Spleen (tissue), 11 donors: ENCODE measurements around the gene PLXND1. TPM values are rescaled to one million over a fixed set of nuclear protein-coding genes. Genes with fewer than 3 reads are reported as not detected.

Experiments
- DNase-seq: peaks from one replicate; pipeline ENCODE4 v3.0.0-alpha.2; 2020
- H3K27ac ChIP-seq, 8 donors: fragments of 200-600 bp; sonication (generic) in 7 of 8; 1 replicate in 4 of 8; 2 replicates in 4 of 8; pipeline versions ENCODE4 v1.5.0 to v1.8.0; 2016 to 2021; ENCODE audit warnings: inconsistent platforms in 4 of 8, mild to moderate bottlenecking in 4 of 8, moderate library complexity in 1 of 8
- H3K27me3 ChIP-seq, 7 donors: fragments of 200-600 bp; sonication (generic) in 6 of 7; replicated peaks in 1 of 7; 1 replicate in 4 of 7; 2 replicates in 3 of 7; pipeline versions ENCODE4 v1.5.0 to v1.8.0; 2016 to 2021; ENCODE audit warnings: inconsistent platforms in 3 of 7, mild to moderate bottlenecking in 1 of 7
- H3K36me3 ChIP-seq, 6 donors: fragments of 200-600 bp; sonication (generic) in 5 of 6; 1 replicate in 4 of 6; 2 replicates in 2 of 6; pipeline versions ENCODE4 v1.5.0 to v1.8.0; 2016 to 2021; ENCODE audit warnings: inconsistent platforms in 2 of 6
- H3K4me1 ChIP-seq, 6 donors: fragments of 200-600 bp; sonication (generic) in 5 of 6; 1 replicate in 3 of 6; 2 replicates in 3 of 6; pipeline versions ENCODE4 v1.5.0 to v1.8.0; 2016 to 2021; ENCODE audit warnings: inconsistent platforms in 3 of 6
- H3K4me3 ChIP-seq, 8 donors: fragments of 200-600 bp; sonication (generic) in 7 of 8; 1 replicate in 4 of 8; 2 replicates in 4 of 8; pipeline versions ENCODE4 v1.5.0 to v1.8.0; 2016 to 2021; ENCODE audit warnings: inconsistent platforms in 4 of 8, mild to moderate bottlenecking in 4 of 8, moderate library complexity in 2 of 8
- H3K9me3 ChIP-seq, 8 donors: fragments of 200-600 bp; sonication (generic) in 7 of 8; 1 replicate in 4 of 8; 2 replicates in 4 of 8; pipeline versions ENCODE4 v1.5.0 to v1.8.0; 2016 to 2021; ENCODE audit warnings: inconsistent platforms in 4 of 8
- POLR2A ChIP-seq, 3 donors: fragments of 450-650 bp; IDR thresholded peaks; one replicate each; pipeline ENCODE4 v1.5.1; 2017; ENCODE audit warnings: antibody characterized with exemption in 3 of 3, mild to moderate bottlenecking in 1 of 3
- POLR2AphosphoS5 ChIP-seq, 3 donors: sonication (generic); formaldehyde crosslinking; IDR thresholded peaks; one replicate each; pipeline ENCODE4 v1.5.1; 2017; ENCODE audit warnings: antibody characterized with exemption in 3 of 3
- WGBS, 5 donors: extraction: QIAGEN DNeasy Blood & Tissue Kit in 3 of 5; methylation state at CpG; one replicate each; pipeline versions ENCODE4 v1.1.5 to v1.1.7; 2013 to 2018; 5-methylcytosine and 5-hydroxymethylcytosine counted together
- intact Hi-C: fragments of 100-400 bp; cut with DNase I; formaldehyde crosslinking; loops from one replicate; pipeline ENCODE4 v1.15.0; 2023; ENCODE audit warnings: low total_unique reads
- polyA plus RNA-seq, 3 donors: library from polyadenylated mRNA; stranded (reverse); fragments of 200-250 nt; gene quantifications; one replicate each; pipeline ENCODE4 v1.2.1, GENCODE V29; 2013
- total RNA-seq, 7 donors: library from RNA; depleted of rRNA in 3 of 7; stranded (reverse); fragments of >200 nt in 3 of 7; fragmentation: NEBNext Ultra II Directional in 4 of 7; extraction: Animal tissue kit (Norgen Biotek cat#: 25700) in 4 of 7; gene quantifications; one replicate each; pipeline versions ENCODE4 v1.1.0 to v1.2.1, GENCODE V29; 2016 to 2021
- TF ChIP-seq, protein P1 (sequence below), 11 experiments: fragments of 200-600 bp in 7 of 11; fragments of 450-650 bp in 4 of 11; sonication (generic) in 4 of 11; IDR thresholded peaks in 8 of 11; conservative IDR thresholded peaks in 3 of 11; 1 replicate in 7 of 11; 2 replicates in 4 of 11; pipeline versions ENCODE4 v1.4.0 to v1.8.0; 2016 to 2021; ENCODE audit warnings: antibody characterized with exemption in 11 of 11, inconsistent platforms in 4 of 11, mild to moderate bottlenecking in 1 of 11
- donor health status: healthy with polysubstance abuse.
- donor health status: DM: no; HTN: no; CAD: no; lungs with moderate emphysema.
- donor health status: DM: no; HTN: no; CAD: no.
- donor health status: Bipolar disorder and iron deficiency.
- donor health status: healthy.
- donor health status: DM: no; HTN: no; CAD: no.
- donor health status: DM: yes; HTN: yes; CAD: no.

The PLXND1 gene
- total and polyA plus RNA-seq, 10 donors: 44.4 to 238 (median 164) TPM

DNA sequence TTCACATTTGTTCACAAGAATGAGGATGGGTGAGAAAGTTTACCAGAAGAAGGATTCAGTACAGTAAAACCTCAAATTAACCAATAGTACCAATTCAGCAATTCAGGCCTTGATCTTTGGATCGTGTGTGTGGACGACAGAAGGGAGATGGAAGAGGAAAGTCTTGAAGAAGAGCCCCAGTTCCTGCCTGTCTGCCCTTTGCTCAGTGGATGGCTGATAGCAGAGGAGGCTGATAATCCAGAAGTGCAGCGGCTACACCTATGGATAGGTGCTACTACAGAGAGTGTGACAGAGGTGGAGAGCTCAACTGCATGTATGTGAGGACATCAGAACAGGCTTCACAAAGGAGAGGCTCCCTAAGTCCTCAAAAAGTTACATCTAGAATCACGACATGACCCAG, 29.2 kb upstream of the PLXND1 start:
- no peaks in the 10 kb centered on the region for H3K36me3 ChIP-seq

DNA sequence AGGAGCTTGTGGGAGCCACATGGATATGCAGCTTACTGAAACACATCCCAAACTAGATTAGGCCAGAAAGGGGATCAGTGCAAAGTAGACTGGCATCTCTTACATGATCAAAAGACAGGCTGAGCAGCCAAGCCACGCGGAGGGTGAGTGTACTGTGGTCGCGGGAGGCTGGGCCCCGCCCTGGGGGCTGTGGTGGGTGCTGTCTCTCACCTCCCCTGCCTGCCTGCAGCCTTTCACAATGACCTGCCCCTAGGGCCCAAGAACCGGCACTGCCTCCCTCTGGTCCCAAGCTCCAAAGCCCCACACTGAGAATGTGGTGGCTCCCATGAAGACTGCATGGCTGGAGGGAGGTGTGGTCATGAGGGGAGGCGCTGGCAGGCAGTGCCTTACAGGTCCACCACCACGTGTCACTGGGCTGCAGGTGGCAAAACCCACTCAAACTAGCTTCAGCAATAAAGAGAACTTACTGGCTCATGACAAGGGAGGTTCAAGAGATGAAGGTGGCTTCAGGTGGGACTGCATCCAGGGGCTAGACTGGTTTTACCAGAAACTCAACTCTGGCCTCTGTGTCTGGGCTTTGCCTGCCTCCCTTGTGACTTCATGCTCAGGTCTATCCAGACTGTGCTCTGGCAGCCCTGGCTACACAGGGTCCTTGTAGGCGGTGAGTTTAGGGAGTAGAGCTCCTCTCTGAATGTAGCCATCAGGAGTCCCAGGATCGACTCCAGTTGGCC, 27.4 kb upstream of the PLXND1 start:
- DNase-seq: no peak
- no peak for TF ChIP-seq POLR2AphosphoS5 (IDR thresholded peaks at IDR 0.05)
- Histone ChIP-seq H3K27ac (no peak overlapping the region), H3K36me3 (no peaks in the 10 kb centered on the region), H3K4me1 (peaks cover 0 to 1% (median 0%) of the 10 kb centered on the region in 6 donors), H3K9me3 (no peaks in the 10 kb centered on the region), H3K27me3 (no peaks in the 10 kb centered on the region), H3K4me3 (no peak overlapping the region)
- WGBS, 5 donors: 83 to 93% (median 86%) methylated on average over 10 of the region's 10 CpGs
- intact Hi-C loops: loop anchor here (5.0 kb wide), 1 partner anchor 298 kb away; no protein-coding TSS in a partner anchor

More for the DNA sequence above, 29.2 kb upstream of the PLXND1 start:
- WGBS, 5 donors: 87 to 98% (median 95%) methylated on average over 4 of the region's 4 CpGs
- Histone ChIP-seq H3K4me1 (no peaks in the 10 kb centered on the region), H3K27ac (no peak overlapping the region), H3K9me3 (no peaks in the 10 kb centered on the region), H3K27me3 (no peaks in the 10 kb centered on the region), H3K4me3 (no peak overlapping the region)
- intact Hi-C loops: no loop called here
- no peak for DNase-seq
- TF ChIP-seq POLR2AphosphoS5 (IDR thresholded peaks at IDR 0.05) (no peak), POLR2A (IDR thresholded peaks at IDR 0.05) (no peak)
- TF ChIP-seq, protein P1, sequence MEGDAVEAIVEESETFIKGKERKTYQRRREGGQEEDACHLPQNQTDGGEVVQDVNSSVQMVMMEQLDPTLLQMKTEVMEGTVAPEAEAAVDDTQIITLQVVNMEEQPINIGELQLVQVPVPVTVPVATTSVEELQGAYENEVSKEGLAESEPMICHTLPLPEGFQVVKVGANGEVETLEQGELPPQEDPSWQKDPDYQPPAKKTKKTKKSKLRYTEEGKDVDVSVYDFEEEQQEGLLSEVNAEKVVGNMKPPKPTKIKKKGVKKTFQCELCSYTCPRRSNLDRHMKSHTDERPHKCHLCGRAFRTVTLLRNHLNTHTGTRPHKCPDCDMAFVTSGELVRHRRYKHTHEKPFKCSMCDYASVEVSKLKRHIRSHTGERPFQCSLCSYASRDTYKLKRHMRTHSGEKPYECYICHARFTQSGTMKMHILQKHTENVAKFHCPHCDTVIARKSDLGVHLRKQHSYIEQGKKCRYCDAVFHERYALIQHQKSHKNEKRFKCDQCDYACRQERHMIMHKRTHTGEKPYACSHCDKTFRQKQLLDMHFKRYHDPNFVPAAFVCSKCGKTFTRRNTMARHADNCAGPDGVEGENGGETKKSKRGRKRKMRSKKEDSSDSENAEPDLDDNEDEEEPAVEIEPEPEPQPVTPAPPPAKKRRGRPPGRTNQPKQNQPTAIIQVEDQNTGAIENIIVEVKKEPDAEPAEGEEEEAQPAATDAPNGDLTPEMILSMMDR (IDR thresholded peaks at IDR 0.05 in 8 of 11, conservative IDR thresholded peaks at IDR 0.05 in 3 of 11): no peak

DNA sequence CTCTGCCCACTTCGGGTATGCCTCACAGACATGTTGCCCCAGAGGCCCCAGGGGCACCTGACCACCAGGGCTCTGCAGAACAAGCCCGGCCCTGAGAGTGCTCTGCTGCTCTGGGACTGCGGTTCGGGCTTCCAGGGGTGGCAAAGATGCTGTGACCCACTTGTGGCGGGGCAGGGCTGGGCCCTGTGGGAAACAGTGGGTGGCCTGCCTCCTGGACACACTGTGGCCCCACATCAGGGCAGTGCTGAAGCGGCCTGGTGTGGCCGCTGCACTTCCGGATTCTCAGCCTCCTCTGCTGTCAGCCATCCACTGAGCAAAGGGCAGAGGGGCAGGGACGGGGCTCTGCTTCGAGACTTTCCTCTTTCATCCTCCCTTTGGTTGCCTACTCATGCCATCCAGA, 26.5 kb upstream of the PLXND1 start:
- WGBS, 5 donors: 90 to 98% (median 94%) methylated on average over 6 to 10 of the region's 10 CpGs
- no peak for DNase-seq
- peaks cover 3 to 11% (median 5%) of the 10 kb centered on the region in 6 donors for H3K4me1 ChIP-seq
- H3K27ac ChIP-seq: no peak overlapping the region
- H3K36me3 ChIP-seq: no peaks in the 10 kb centered on the region
- no peak for TF ChIP-seq POLR2AphosphoS5 (IDR thresholded peaks at IDR 0.05)
- TF ChIP-seq POLR2A (IDR thresholded peaks at IDR 0.05): no peak
- TF ChIP-seq, protein P1 (IDR thresholded peaks at IDR 0.05 in 8 of 11, conservative IDR thresholded peaks at IDR 0.05 in 3 of 11): no peak
- no peak overlapping the region for H3K4me3 ChIP-seq
- no peaks in the 10 kb centered on the region for H3K9me3 ChIP-seq
- intact Hi-C loops: loop anchor here (5.0 kb wide), 1 partner anchor 299 kb away; no protein-coding TSS in a partner anchor
- no peaks in the 10 kb centered on the region for H3K27me3 ChIP-seq

- intact Hi-C loops: loop anchor here (5.0 kb wide), 1 partner anchor 300 kb away; no protein-coding TSS in a partner anchor
- TF ChIP-seq POLR2A (IDR thresholded peaks at IDR 0.05): no peak
- TF ChIP-seq POLR2AphosphoS5 (IDR thresholded peaks at IDR 0.05): no peak
- TF ChIP-seq, protein P1 (IDR thresholded peaks at IDR 0.05 in 8 of 11, conservative IDR thresholded peaks at IDR 0.05 in 3 of 11): no peak
Observed at GRCh38 chr3:129632556-129632955, 26.1 kb upstream of the PLXND1 start.

More at GRCh38 chr3:129632556-129632955, 26.1 kb upstream of the PLXND1 start:
- H3K36me3 ChIP-seq: no peaks in the 10 kb centered on the region
- DNase-seq: no peak
- peaks cover 7 to 15% (median 9%) of the 10 kb centered on the region in 6 donors for H3K4me1 ChIP-seq
- H3K9me3 ChIP-seq: no peaks in the 10 kb centered on the region
- H3K27me3 ChIP-seq: no peaks in the 10 kb centered on the region
- WGBS, 5 donors: 80 to 95% (median 91%) methylated on average over 11 of the region's 11 CpGs
- H3K27ac ChIP-seq: no peak overlapping the region
- H3K4me3 ChIP-seq: no peak overlapping the region
